GM23248 (cell line): Measurements from ENCODE around the gene FBF1. TPM values are rescaled to one million over a fixed set of nuclear protein-coding genes. Genes with fewer than 3 reads are reported as not detected.

Experiments
- DNase-seq: peaks from one replicate; pipeline ENCODE4 v3.0.0-alpha.2; 2015
- H2AFZ ChIP-seq: fragments of 200-600 bp; sonication (generic); 2 replicates; pipeline ENCODE4 v1.6.1; 2016; ENCODE audit warnings: antibody characterized with exemption
- H3F3A ChIP-seq: fragments of 200-600 bp; sonication (generic); 2 replicates; pipeline ENCODE4 v1.6.1; 2016; ENCODE audit warnings: mild to moderate bottlenecking, antibody characterized with exemption, mixed run types; ENCODE audit not compliant: insufficient read depth
- H3K27ac ChIP-seq: fragments of 200-600 bp; sonication (generic); 2 replicates; pipeline ENCODE4 v1.5.1; 2016; ENCODE audit warnings: mild to moderate bottlenecking
- H3K27me3 ChIP-seq: fragments of 200-600 bp; sonication (generic); replicated peaks from 2 replicates; pipeline ENCODE4 v1.6.1; 2016; ENCODE audit warnings: mild to moderate bottlenecking; ENCODE audit not compliant: insufficient read depth
- H3K36me3 ChIP-seq: fragments of 200-600 bp; sonication (generic); 2 replicates; pipeline ENCODE4 v1.6.1; 2016; ENCODE audit warnings: low read depth, mild to moderate bottlenecking
- H3K4me1 ChIP-seq: fragments of 200-600 bp; sonication (generic); 2 replicates; pipeline ENCODE4 v1.6.1; 2016; ENCODE audit warnings: mild to moderate bottlenecking; ENCODE audit not compliant: insufficient read depth
- H3K4me2 ChIP-seq: fragments of 200-600 bp; sonication (generic); one replicate; pipeline ENCODE4 v1.6.1; 2016; ENCODE audit warnings: mild to moderate bottlenecking; ENCODE audit not compliant: unreplicated experiment
- H3K4me3 ChIP-seq: fragments of 200-600 bp; sonication (generic); 2 replicates; pipeline ENCODE4 v1.5.1; 2016; ENCODE audit warnings: mild to moderate bottlenecking
- H3K79me2 ChIP-seq: fragments of 200-600 bp; sonication (generic); 2 replicates; pipeline ENCODE4 v1.6.1; 2016; ENCODE audit warnings: mild to moderate bottlenecking; ENCODE audit not compliant: insufficient read depth
- H3K9ac ChIP-seq: fragments of 200-600 bp; sonication (generic); 2 replicates; pipeline ENCODE4 v1.6.1; 2016; ENCODE audit warnings: mild to moderate bottlenecking
- H3K9me2 ChIP-seq: fragments of 200-600 bp; sonication (generic); 2 replicates; pipeline ENCODE4 v1.6.1; 2016; ENCODE audit warnings: mixed run types, mild to moderate bottlenecking, moderate library complexity; ENCODE audit not compliant: insufficient read depth
- H3K9me3 ChIP-seq: fragments of 200-600 bp; sonication (generic); one replicate; pipeline ENCODE4 v1.6.1; 2017; ENCODE audit warnings: low read depth
- H4K20me1 ChIP-seq: fragments of 200-600 bp; sonication (generic); 2 replicates; pipeline ENCODE4 v1.6.0; 2016; ENCODE audit not compliant: insufficient read depth
- EZH2 ChIP-seq: fragments of 200-600 bp; sonication (generic); IDR thresholded peaks from 2 replicates; pipeline ENCODE4 v1.6.1; 2018; ENCODE audit warnings: antibody characterized with exemption, mild to moderate bottlenecking; ENCODE audit not compliant: insufficient read depth, poor library complexity, severe bottlenecking
- EZH2phosphoT487 ChIP-seq: fragments of 200-600 bp; sonication (generic); IDR thresholded peaks from 2 replicates; pipeline ENCODE4 v1.6.1; 2018; ENCODE audit warnings: antibody characterized with exemption, moderate library complexity, mild to moderate bottlenecking, low read depth; ENCODE audit not compliant: insufficient read depth
- WGBS, 2 experiments: methylation state at CpG; one replicate each; pipeline ENCODE4 v1.1.6; 2015 to 2017; ENCODE audit warnings: low lambda C conversion rate in 2 of 2, low coverage in 1 of 2; ENCODE audit errors: missing lambda C conversion rate in 2 of 2; 5-methylcytosine and 5-hydroxymethylcytosine counted together
- in situ Hi-C: fragments of 300-500 bp; cut with MboI; formaldehyde crosslinking; loops from 2 replicates; pipeline ENCODE4 v1.15.0; 2020
- polyA plus RNA-seq: library from polyadenylated mRNA; unstranded; fragments of >200 nt; fragmentation: Nextera tagmentation; extraction: Ambion mirVana; gene quantifications from 2 replicates; pipeline ENCODE4 v1.2.1, GENCODE V29; 2016
- total RNA-seq: library from RNA; depleted of rRNA; stranded (reverse); fragments of >200 nt; shearing (Covaris generic); gene quantifications from 2 replicates; pipeline ENCODE4 v1.2.3, GENCODE V29; 2014

Gene FBF1
- total and polyA plus RNA-seq, 2 experiments from 2014 or later, result 4.3 to 8.3 TPM

GRCh38 chr17:75876938-75877751 lies 63.7 kb downstream of the FBF1 start:
- no peak for TF ChIP-seq EZH2phosphoT487
- no peak for TF ChIP-seq EZH2
- H3K4me3 ChIP-seq, result peak overlapping the region; percentile 63
- no peaks in the 10 kb centered on the region for H3K9me2 ChIP-seq
- peak overlapping the region; percentile 75 for H3K9ac ChIP-seq
- no peaks in the 10 kb centered on the region for H3K79me2 ChIP-seq
- peak overlapping the region; percentile 67 for H2AFZ ChIP-seq
- 2% methylated on average over 31 to 41 of the region's 41 CpGs for WGBS, 2 experiments
- H3K27me3 ChIP-seq, result peaks cover 12% of the 10 kb centered on the region
- in situ Hi-C loops, result no loop called here
- no peaks in the 10 kb centered on the region for H3K9me3 ChIP-seq
- peaks cover 30% of the 10 kb centered on the region for H3K4me1 ChIP-seq
- peak overlapping the region; percentile 41 for H3K27ac ChIP-seq
- H3K4me2 ChIP-seq, result peak overlapping the region; percentile 62
- H3K36me3 ChIP-seq, result no peaks in the 10 kb centered on the region
- H4K20me1 ChIP-seq, result no peaks in the 10 kb centered on the region
- DNase-seq, result peak; percentile 94
- peaks cover 11% of the 10 kb centered on the region; the same call in 1 of the 2 replicates for H3F3A ChIP-seq

- TF ChIP-seq EZH2phosphoT487 (no peak), EZH2 (no peak)
- H3K36me3 ChIP-seq, result no peaks in the 10 kb centered on the region
- WGBS, 2 experiments, result 41 to 43% methylated on average over 25 to 26 of the region's 26 CpGs
- DNase-seq, result peak; percentile 33
- H2AFZ ChIP-seq, result no peak overlapping the region
- H3K27me3 ChIP-seq, result peaks cover 12% of the 10 kb centered on the region
- H3K79me2 ChIP-seq, result no peaks in the 10 kb centered on the region
- peaks cover 11% of the 10 kb centered on the region; the same call in 1 of the 2 replicates for H3F3A ChIP-seq
- no peaks in the 10 kb centered on the region for H3K9me2 ChIP-seq
- H3K9ac ChIP-seq, result peak overlapping the region; percentile 75
- H3K4me3 ChIP-seq, result peak overlapping the region; percentile 63; the same call in 1 of the 2 replicates
- peak overlapping the region; percentile 41 for H3K27ac ChIP-seq
- in situ Hi-C loops, result no loop called here
- H3K4me1 ChIP-seq, result peaks cover 30% of the 10 kb centered on the region
- H4K20me1 ChIP-seq, result no peaks in the 10 kb centered on the region
- H3K4me2 ChIP-seq, result peak overlapping the region; percentile 62
- no peaks in the 10 kb centered on the region for H3K9me3 ChIP-seq
These were observed 64.5 kb downstream of the FBF1 start for GRCh38 chr17:75876190-75876937.

DNA sequence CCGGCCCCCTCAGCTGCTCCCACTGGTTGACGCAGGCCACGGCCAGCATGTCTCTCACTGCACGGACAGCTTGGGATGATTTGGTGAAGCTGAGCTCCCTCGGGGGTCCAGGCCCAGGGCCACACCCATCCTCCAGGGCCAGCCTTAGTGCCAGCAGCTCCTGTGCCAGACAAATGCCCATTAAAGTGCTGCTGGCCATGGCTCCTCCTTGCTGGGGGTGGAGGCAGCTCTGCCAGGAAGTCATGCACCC lies 65.0 kb downstream of the FBF1 start:
- DNase-seq, result no peak

GRCh38 chr17:75875182-75875939 lies 65.5 kb downstream of the FBF1 start:
- Histone ChIP-seq H3K9me2 (no peaks in the 10 kb centered on the region), H3F3A (peaks cover 11% of the 10 kb centered on the region; the same call in 1 of the 2 replicates), H3K9me3 (no peaks in the 10 kb centered on the region), H4K20me1 (no peaks in the 10 kb centered on the region), H3K27me3 (peaks cover 12% of the 10 kb centered on the region), H3K4me2 (no peak overlapping the region), H3K27ac (no peak overlapping the region), H3K79me2 (no peaks in the 10 kb centered on the region), H3K4me1 (peaks cover 30% of the 10 kb centered on the region), H3K36me3 (no peaks in the 10 kb centered on the region), H3K4me3 (no peak overlapping the region), H3K9ac (no peak overlapping the region), H2AFZ (no peak overlapping the region)
- DNase-seq, result no peak
- TF ChIP-seq EZH2, result no peak
- TF ChIP-seq EZH2phosphoT487, result no peak
- 48 to 51% methylated on average over 15 to 18 of the region's 18 CpGs for WGBS, 2 experiments
- in situ Hi-C loops, result no loop called here

More for the DNA sequence above, 65.0 kb downstream of the FBF1 start:
- Histone ChIP-seq H3K4me2 (no peak overlapping the region), H3K36me3 (no peaks in the 10 kb centered on the region), H3K27me3 (peaks cover 12% of the 10 kb centered on the region), H3K9ac (no peak overlapping the region), H3K9me3 (no peaks in the 10 kb centered on the region), H3K9me2 (no peaks in the 10 kb centered on the region), H4K20me1 (no peaks in the 10 kb centered on the region), H2AFZ (no peak overlapping the region), H3F3A (peaks cover 11% of the 10 kb centered on the region; the same call in 1 of the 2 replicates), H3K79me2 (no peaks in the 10 kb centered on the region), H3K4me1 (peaks cover 30% of the 10 kb centered on the region), H3K4me3 (no peak overlapping the region), H3K27ac (no peak overlapping the region)
- WGBS, 2 experiments, result 38 to 50% methylated on average over 5 of the region's 5 CpGs
- in situ Hi-C loops, result no loop called here
- TF ChIP-seq EZH2phosphoT487 (no peak), EZH2 (no peak)
